ENCODE measurements around the gene RSL24D1. TPM values are rescaled to one million over a fixed set of nuclear protein-coding genes. Genes with fewer than 3 reads are reported as not detected.

Gene RSL24D1
- total and polyA plus RNA-seq, 2 experiments from 2014 or later: 43.1 to 96.7 TPM

DNA sequence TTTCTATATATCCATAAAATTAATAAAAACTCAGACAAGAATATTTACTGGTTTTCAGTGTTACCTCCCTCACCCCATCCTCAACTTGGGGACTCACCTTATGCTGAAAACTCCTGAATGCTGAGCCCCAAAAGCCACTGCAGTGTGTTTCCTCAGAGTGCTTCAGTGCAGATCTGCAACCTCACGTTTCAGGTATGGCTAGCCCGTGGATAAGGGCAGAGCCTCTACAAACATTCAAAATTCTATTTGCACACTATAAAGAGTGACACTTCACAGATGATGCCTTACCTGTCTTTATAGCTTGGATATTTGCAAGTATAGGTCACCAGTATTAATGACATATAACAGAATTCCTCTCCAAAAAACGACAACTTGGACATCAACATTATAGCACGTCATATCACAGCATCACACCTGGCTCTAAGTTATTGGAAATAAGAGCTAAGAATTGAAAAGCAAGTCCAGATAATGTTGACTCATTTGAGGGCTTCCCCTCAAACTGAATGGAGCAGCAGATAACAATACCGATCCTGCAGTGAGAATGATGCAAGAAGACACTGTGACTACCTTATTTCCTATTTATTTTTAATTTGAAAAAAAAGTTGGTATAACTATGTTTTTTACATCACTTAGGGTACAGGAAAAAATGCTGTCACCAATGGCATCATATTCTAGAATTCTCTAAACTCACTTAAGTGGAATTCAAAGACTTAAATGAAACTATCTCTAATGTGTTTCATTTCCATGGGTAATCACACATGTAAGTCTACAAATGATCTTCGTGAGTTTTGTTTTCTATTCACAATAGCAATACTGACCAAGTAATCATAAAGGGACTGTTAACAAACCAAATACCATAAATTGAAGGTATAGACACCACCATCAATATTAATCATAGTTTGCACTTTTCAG is 40.7 kb upstream of the RSL24D1 start:
- Histone ChIP-seq H3K27ac (peak overlapping the region; percentile 27), H3K79me2 (peaks cover 8% of the 10 kb centered on the region), H3K36me3 (replicated peaks; ENCODE audit: insufficient read depth, low read depth) (no peaks in the 10 kb centered on the region), H3K4me3 (no peak overlapping the region), H3K27me3 (no peaks in the 10 kb centered on the region), H3K4me2 (peak overlapping the region; percentile 34), H3K4me1 (ENCODE audit: insufficient read depth) (peaks cover 8% of the 10 kb centered on the region), H4K20me1 (ENCODE audit: insufficient read depth, poor library complexity, severe bottlenecking) (no peaks in the 10 kb centered on the region), H3K9me3 (ENCODE audit: low read depth) (no peaks in the 10 kb centered on the region), H3K9me2 (replicated peaks; ENCODE audit: insufficient read depth) (no peaks in the 10 kb centered on the region), H2AFZ (no peak overlapping the region)
- DNase-seq (ENCODE audit: low spot score): no peak
- WGBS (ENCODE audit: low lambda C conversion rate, missing lambda C conversion rate): 84% methylated on average over 6 of the region's 6 CpGs
- TF ChIP-seq EZH2 (IDR thresholded peaks at IDR 0.05; ENCODE audit: borderline replicate concordance): no peak
- TF ChIP-seq EZH2phosphoT487 (IDR thresholded peaks at IDR 0.05; ENCODE audit: low read depth, severe bottlenecking, unreplicated experiment): no peak
- no peak for TF ChIP-seq CTCF (IDR thresholded peaks at IDR 0.05; ENCODE audit: poor library complexity)

DNA sequence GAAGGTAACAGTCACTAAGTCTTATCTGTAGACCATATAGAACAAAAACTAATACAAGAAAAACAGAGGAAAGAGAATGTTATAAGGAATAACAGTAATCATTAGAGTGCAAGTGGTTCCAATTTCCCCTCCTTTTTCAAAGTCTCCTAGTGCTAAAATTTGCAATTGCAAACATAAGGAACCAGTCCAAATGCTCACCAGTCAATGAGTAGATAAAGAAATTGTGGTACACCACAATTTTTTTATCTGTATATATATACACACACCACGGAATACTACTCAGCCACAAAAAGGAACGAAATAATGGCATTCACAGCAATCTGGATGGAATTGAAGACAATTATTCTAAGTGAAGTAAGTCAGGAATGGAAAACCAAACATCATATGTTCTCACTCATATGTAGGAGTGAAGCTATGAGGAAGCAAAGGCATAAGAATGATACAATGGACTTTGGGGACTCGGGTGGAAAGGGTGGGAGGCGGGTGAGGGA is 38.9 kb upstream of the RSL24D1 start:
- H3K9me2 ChIP-seq (replicated peaks; ENCODE audit: insufficient read depth): no peaks in the 10 kb centered on the region
- H3K4me1 ChIP-seq (ENCODE audit: insufficient read depth): peaks cover 8% of the 10 kb centered on the region
- DNase-seq (ENCODE audit: low spot score): no peak
- no peaks in the 10 kb centered on the region for H3K36me3 ChIP-seq (replicated peaks; ENCODE audit: insufficient read depth, low read depth)
- H3K4me3 ChIP-seq: no peak overlapping the region
- peaks cover 5% of the 10 kb centered on the region for H3K79me2 ChIP-seq
- no peaks in the 10 kb centered on the region for H3K9me3 ChIP-seq (ENCODE audit: low read depth)
- TF ChIP-seq CTCF (IDR thresholded peaks at IDR 0.05; ENCODE audit: poor library complexity) (no peak), EZH2 (IDR thresholded peaks at IDR 0.05; ENCODE audit: borderline replicate concordance) (no peak), EZH2phosphoT487 (IDR thresholded peaks at IDR 0.05; ENCODE audit: low read depth, severe bottlenecking, unreplicated experiment) (no peak)
- no peak overlapping the region for H2AFZ ChIP-seq
- no peaks in the 10 kb centered on the region for H4K20me1 ChIP-seq (ENCODE audit: insufficient read depth, poor library complexity, severe bottlenecking)
- 83% methylated on average over 4 of the region's 4 CpGs for WGBS (ENCODE audit: low lambda C conversion rate, missing lambda C conversion rate)
- H3K4me2 ChIP-seq: no peak overlapping the region
- no peak overlapping the region for H3K27ac ChIP-seq
- H3K27me3 ChIP-seq: no peaks in the 10 kb centered on the region

DNA sequence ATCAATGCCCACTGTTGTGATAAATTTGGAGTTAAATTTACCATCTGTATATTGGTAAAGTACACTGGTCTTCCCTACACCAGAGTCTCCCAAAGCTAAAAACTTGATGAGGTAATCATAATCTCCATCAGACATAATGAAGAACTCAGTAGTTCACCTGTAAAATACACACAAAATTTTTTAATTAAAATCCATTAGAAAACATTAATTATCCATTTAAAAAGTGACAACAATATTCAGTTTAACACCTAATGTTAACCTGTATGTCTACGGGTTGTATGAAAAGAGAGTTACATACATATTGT is 38.0 kb upstream of the RSL24D1 start:
- no peak overlapping the region for H3K4me3 ChIP-seq
- H3K27me3 ChIP-seq: no peaks in the 10 kb centered on the region
- H2AFZ ChIP-seq: no peak overlapping the region
- H3K27ac ChIP-seq: peak overlapping the region; percentile 33
- DNase-seq (ENCODE audit: low spot score): no peak
- H3K36me3 ChIP-seq (replicated peaks; ENCODE audit: insufficient read depth, low read depth): no peaks in the 10 kb centered on the region
- peak overlapping the region; percentile 44 for H3K4me2 ChIP-seq
- H3K9me2 ChIP-seq (replicated peaks; ENCODE audit: insufficient read depth): no peaks in the 10 kb centered on the region
- H3K79me2 ChIP-seq: peaks cover 5% of the 10 kb centered on the region
- peaks cover 8% of the 10 kb centered on the region for H3K4me1 ChIP-seq (ENCODE audit: insufficient read depth)
- H3K9me3 ChIP-seq (ENCODE audit: low read depth): no peaks in the 10 kb centered on the region
- TF ChIP-seq EZH2phosphoT487 (IDR thresholded peaks at IDR 0.05; ENCODE audit: low read depth, severe bottlenecking, unreplicated experiment) (no peak), CTCF (IDR thresholded peaks at IDR 0.05; ENCODE audit: poor library complexity) (no peak), EZH2 (IDR thresholded peaks at IDR 0.05; ENCODE audit: borderline replicate concordance) (no peak)
- 97% methylated on average over 1 of the region's 1 CpG for WGBS (ENCODE audit: low lambda C conversion rate, missing lambda C conversion rate)
- no peaks in the 10 kb centered on the region for H4K20me1 ChIP-seq (ENCODE audit: insufficient read depth, poor library complexity, severe bottlenecking)
